ENCODE data around the gene NOXO1. TPM values are rescaled to one million over a fixed set of nuclear protein-coding genes. Genes with fewer than 3 reads are reported as not detected.
A peak's percentile ranks its signal among the peaks of the same experiment; 100 is the strongest.

Gene NOXO1
- total RNA-seq, 2 donors from 2014 or later, result 0.42 TPM; not detected in 1

- Histone ChIP-seq H3K9me3 (ENCODE audit: control insufficient read depth, low read length) (no peaks in the 10 kb centered on the region), H3K4me3 (ENCODE audit: low read length) (no peak overlapping the region), H3K36me3 (ENCODE audit: control insufficient read depth, insufficient read depth, low read length) (peaks cover 29% of the 10 kb centered on the region), H3K27me3 (ENCODE audit: control insufficient read depth, insufficient read depth, low read length, poor library complexity, severe bottlenecking) (peaks cover 47% of the 10 kb centered on the region), H3K4me1 (ENCODE audit: control insufficient read depth, insufficient read depth, low read length) (no peaks in the 10 kb centered on the region), H3K9ac (ENCODE audit: extremely low read depth, low read length, poor library complexity, severe bottlenecking) (no peak overlapping the region), H3K27ac (ENCODE audit: low read depth, low read length) (peak overlapping the region; percentile 12)
- peaks cover 41% of the 10 kb centered on the region for H3K27me3 Mint-ChIP-seq (ENCODE audit: insufficient read depth)
- peaks cover 5% of the 10 kb centered on the region for H3K4me1 Mint-ChIP-seq
- 77 to 81% methylated on average over 5 of the region's 5 CpGs for WGBS, 2 experiments (ENCODE audit: insufficient coverage in 1 of 2, insufficient read length in 1 of 2)
- no peak overlapping the region for H3K27ac Mint-ChIP-seq
- no peak for DNase-seq
- TF ChIP-seq CTCF (conservative IDR thresholded peaks at IDR 0.05), result no peak
- H3K4me3 Mint-ChIP-seq, result no peak overlapping the region
- H3K36me3 Mint-ChIP-seq (ENCODE audit: low read depth), result peaks cover 9% of the 10 kb centered on the region
- H3K9me3 Mint-ChIP-seq, result no peaks in the 10 kb centered on the region
These were observed 754 bp upstream of the NOXO1 start for GRCh38 chr16:1982013-1982433.

GRCh38 chr16:1980770-1981087 lies 540 bp downstream of the NOXO1 start:
- H3K9me3 ChIP-seq (ENCODE audit: control insufficient read depth, low read length), result no peaks in the 10 kb centered on the region
- no peak overlapping the region for H3K27ac ChIP-seq (ENCODE audit: low read depth, low read length)
- no peak for DNase-seq
- WGBS, 2 experiments (ENCODE audit: insufficient coverage in 1 of 2, insufficient read length in 1 of 2), result 62 to 64% methylated on average over 5 to 16 of the region's 16 CpGs
- Mint-ChIP-seq H3K27ac (no peak overlapping the region), H3K9me3 (no peaks in the 10 kb centered on the region), H3K27me3 (ENCODE audit: insufficient read depth) (peaks cover 41% of the 10 kb centered on the region), H3K4me3 (no peak overlapping the region), H3K4me1 (peaks cover 5% of the 10 kb centered on the region), H3K36me3 (ENCODE audit: low read depth) (peaks cover 6% of the 10 kb centered on the region)
- H3K4me3 ChIP-seq (ENCODE audit: low read length), result no peak overlapping the region
- no peaks in the 10 kb centered on the region for H3K4me1 ChIP-seq (ENCODE audit: control insufficient read depth, insufficient read depth, low read length)
- TF ChIP-seq CTCF (conservative IDR thresholded peaks at IDR 0.05), result no peak
- H3K27me3 ChIP-seq (ENCODE audit: control insufficient read depth, insufficient read depth, low read length, poor library complexity, severe bottlenecking), result peaks cover 47% of the 10 kb centered on the region
- peaks cover 29% of the 10 kb centered on the region for H3K36me3 ChIP-seq (ENCODE audit: control insufficient read depth, insufficient read depth, low read length)
- no peak overlapping the region for H3K9ac ChIP-seq (ENCODE audit: extremely low read depth, low read length, poor library complexity, severe bottlenecking)

- peaks cover 8% of the 10 kb centered on the region for H3K36me3 Mint-ChIP-seq (ENCODE audit: low read depth)
- no peak overlapping the region for H3K27ac ChIP-seq (ENCODE audit: low read depth, low read length)
- peaks cover 47% of the 10 kb centered on the region for H3K27me3 ChIP-seq (ENCODE audit: control insufficient read depth, insufficient read depth, low read length, poor library complexity, severe bottlenecking)
- H3K4me3 ChIP-seq (ENCODE audit: low read length), result no peak overlapping the region
- TF ChIP-seq CTCF (conservative IDR thresholded peaks at IDR 0.05), result no peak
- H3K27me3 Mint-ChIP-seq (ENCODE audit: insufficient read depth), result peaks cover 41% of the 10 kb centered on the region
- no peak overlapping the region for H3K9ac ChIP-seq (ENCODE audit: extremely low read depth, low read length, poor library complexity, severe bottlenecking)
- 13 to 24% methylated on average over 19 to 53 of the region's 53 CpGs for WGBS, 2 experiments (ENCODE audit: insufficient coverage in 1 of 2, insufficient read length in 1 of 2)
- peak overlapping the region; percentile 9 for H3K4me3 Mint-ChIP-seq
- no peaks in the 10 kb centered on the region for H3K9me3 Mint-ChIP-seq
- H3K27ac Mint-ChIP-seq, result no peak overlapping the region
- no peaks in the 10 kb centered on the region for H3K4me1 ChIP-seq (ENCODE audit: control insufficient read depth, insufficient read depth, low read length)
- no peaks in the 10 kb centered on the region for H3K9me3 ChIP-seq (ENCODE audit: control insufficient read depth, low read length)
- peaks cover 5% of the 10 kb centered on the region for H3K4me1 Mint-ChIP-seq
- H3K36me3 ChIP-seq (ENCODE audit: control insufficient read depth, insufficient read depth, low read length), result peaks cover 25% of the 10 kb centered on the region
- DNase-seq, result peak; percentile 72
These were observed 1.1 kb downstream of the NOXO1 start for GRCh38 chr16:1980030-1980769.
